Sigmoid colon (tissue), 4 donors: Measurements from ENCODE around the gene CPSF4.

Experiments used
- CTCF ChIP-seq, 4 experiments: fragments of 450-650 bp in 3 of 4; fragments of 200-600 bp in 1 of 4; IDR thresholded peaks; one replicate each; pipeline ENCODE4 v1.5.1; 2016 to 2019; ENCODE audit warnings: antibody characterized with exemption in 4 of 4, mild to moderate bottlenecking in 3 of 4, moderate library complexity in 2 of 4
- EP300 ChIP-seq, 4 donors: sonication (generic); formaldehyde crosslinking; IDR thresholded peaks; one replicate each; pipeline ENCODE4 v1.6.1; 2017; ENCODE audit warnings: antibody characterized with exemption in 4 of 4
- POLR2A ChIP-seq, 2 donors: fragments of 450-650 bp; IDR thresholded peaks; one replicate each; pipeline ENCODE4 v1.6.1; 2016; ENCODE audit warnings: antibody characterized with exemption in 2 of 2, mild to moderate bottlenecking in 2 of 2, moderate library complexity in 2 of 2
- POLR2AphosphoS5 ChIP-seq, 4 donors: sonication (generic); formaldehyde crosslinking; IDR thresholded peaks; one replicate each; pipeline ENCODE4 v1.6.1; 2017; ENCODE audit warnings: antibody characterized with exemption in 4 of 4

DNA sequence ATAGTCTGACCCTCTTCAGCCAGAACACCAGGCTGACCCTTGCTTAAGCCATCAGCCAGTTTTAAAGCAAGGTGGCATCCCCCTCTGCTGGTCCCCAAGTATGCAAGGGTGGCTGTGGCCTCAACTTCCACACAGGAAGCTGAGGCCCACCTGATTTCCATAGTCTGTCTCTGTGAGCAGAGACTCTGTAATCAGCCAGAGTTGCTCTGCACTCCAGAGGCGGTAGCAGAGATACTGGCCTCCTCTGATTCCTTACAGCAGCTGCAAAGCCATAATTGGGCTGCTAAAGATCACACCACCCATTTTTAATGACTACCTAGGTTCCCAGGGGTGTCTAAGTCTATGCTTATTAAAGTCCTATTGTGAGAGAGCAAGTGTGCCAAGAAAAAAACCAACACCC, 32.2 kb upstream of the CPSF4 start:
- TF ChIP-seq CTCF (IDR thresholded peaks at IDR 0.05) = no peak
- TF ChIP-seq POLR2A (IDR thresholded peaks at IDR 0.05) = no peak
- no peak for TF ChIP-seq EP300 (IDR thresholded peaks at IDR 0.05)
- no peak for TF ChIP-seq POLR2AphosphoS5 (IDR thresholded peaks at IDR 0.05)
